ENCODE data around the gene KHDC1.

DNA sequence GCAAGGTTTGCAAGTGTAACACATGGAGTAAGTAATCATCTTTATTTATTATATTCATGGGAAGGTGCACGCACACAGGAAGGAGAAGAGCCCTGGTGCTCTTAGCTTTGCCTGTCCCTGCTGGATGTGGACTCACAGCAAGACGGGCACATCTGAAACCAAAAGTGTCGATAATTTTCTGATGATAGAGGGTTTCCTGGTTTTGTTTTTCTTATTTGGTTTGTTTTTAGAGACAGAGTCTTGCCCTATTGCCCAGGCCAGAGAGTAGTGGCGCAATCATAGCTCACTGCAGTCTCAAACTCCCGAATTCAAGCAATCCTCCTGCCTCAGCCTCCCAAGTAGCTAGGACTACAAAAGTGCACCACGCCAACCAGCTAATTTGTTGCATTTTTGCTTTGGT, 29.9 kb downstream of the KHDC1 start:
- TF ChIP-seq, protein P1, sequence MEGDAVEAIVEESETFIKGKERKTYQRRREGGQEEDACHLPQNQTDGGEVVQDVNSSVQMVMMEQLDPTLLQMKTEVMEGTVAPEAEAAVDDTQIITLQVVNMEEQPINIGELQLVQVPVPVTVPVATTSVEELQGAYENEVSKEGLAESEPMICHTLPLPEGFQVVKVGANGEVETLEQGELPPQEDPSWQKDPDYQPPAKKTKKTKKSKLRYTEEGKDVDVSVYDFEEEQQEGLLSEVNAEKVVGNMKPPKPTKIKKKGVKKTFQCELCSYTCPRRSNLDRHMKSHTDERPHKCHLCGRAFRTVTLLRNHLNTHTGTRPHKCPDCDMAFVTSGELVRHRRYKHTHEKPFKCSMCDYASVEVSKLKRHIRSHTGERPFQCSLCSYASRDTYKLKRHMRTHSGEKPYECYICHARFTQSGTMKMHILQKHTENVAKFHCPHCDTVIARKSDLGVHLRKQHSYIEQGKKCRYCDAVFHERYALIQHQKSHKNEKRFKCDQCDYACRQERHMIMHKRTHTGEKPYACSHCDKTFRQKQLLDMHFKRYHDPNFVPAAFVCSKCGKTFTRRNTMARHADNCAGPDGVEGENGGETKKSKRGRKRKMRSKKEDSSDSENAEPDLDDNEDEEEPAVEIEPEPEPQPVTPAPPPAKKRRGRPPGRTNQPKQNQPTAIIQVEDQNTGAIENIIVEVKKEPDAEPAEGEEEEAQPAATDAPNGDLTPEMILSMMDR (IDR thresholded peaks at IDR 0.05) = no peak
- TF ChIP-seq EZH2phosphoT487 (IDR thresholded peaks at IDR 0.05) = no peak

Data from neural progenitor cell (in vitro differentiated cells).